HG03442 (cell line): ENCODE data around the gene CACNA1C.

Experiments used
- ATAC-seq: cut with Tn5 transposase; IDR thresholded peaks from one replicate; pipeline ENCODE4 v1.9.1; 2021; ENCODE audit warnings: mild to moderate bottlenecking, moderate library complexity; ENCODE audit not compliant: unreplicated experiment

Gene CACNA1C

GRCh38 chr12:2192231-2192630, 139.4 kb downstream of the CACNA1C start:
- no peak for ATAC-seq

GRCh38 chr12:2194060-2194459, 141.3 kb downstream of the CACNA1C start:
- no peak for ATAC-seq

GRCh38 chr12:2194571-2194970, 141.8 kb downstream of the CACNA1C start:
- ATAC-seq, result no peak

GRCh38 chr12:2195085-2195484, 142.3 kb downstream of the CACNA1C start:
- ATAC-seq, result no peak

GRCh38 chr12:2198005-2198501, 145.3 kb downstream of the CACNA1C start:
- no peak for ATAC-seq

GRCh38 chr12:2198542-2198941, 145.8 kb downstream of the CACNA1C start:
- no peak for ATAC-seq

- no peak for ATAC-seq
Measured at GRCh38 chr12:2205996-2206395, 153.2 kb downstream of the CACNA1C start.

GRCh38 chr12:2208837-2209635, 156.2 kb downstream of the CACNA1C start:
- no peak for ATAC-seq

- ATAC-seq, result no peak
Measured at GRCh38 chr12:2211119-2211518, 158.3 kb downstream of the CACNA1C start.

- no peak for ATAC-seq
Measured at GRCh38 chr12:2212537-2212936, 159.8 kb downstream of the CACNA1C start.

- no peak for ATAC-seq
Measured at GRCh38 chr12:2212971-2213869, 160.4 kb downstream of the CACNA1C start.

- ATAC-seq, result no peak
Measured at GRCh38 chr12:2214411-2214810, 161.6 kb downstream of the CACNA1C start.

- no peak for ATAC-seq
Measured at GRCh38 chr12:2215709-2216560, 163.1 kb downstream of the CACNA1C start.

- ATAC-seq, result no peak
Measured at GRCh38 chr12:2218706-2219105, 165.9 kb downstream of the CACNA1C start.

- ATAC-seq, result no peak
Measured at GRCh38 chr12:2221030-2221621, 168.3 kb downstream of the CACNA1C start.

- ATAC-seq, result no peak
Measured at GRCh38 chr12:2222691-2223090, 169.9 kb downstream of the CACNA1C start.

GRCh38 chr12:2224961-2225360, 172.2 kb downstream of the CACNA1C start:
- ATAC-seq, result no peak

- no peak for ATAC-seq
Measured at GRCh38 chr12:2225696-2226095, 172.9 kb downstream of the CACNA1C start.

- no peak for ATAC-seq
Measured at GRCh38 chr12:2226641-2227040, 173.9 kb downstream of the CACNA1C start.

- ATAC-seq, result no peak
Measured at GRCh38 chr12:2227360-2227759, 174.6 kb downstream of the CACNA1C start.
